Glutamatergic neuron (in vitro differentiated cells): ENCODE measurements around the gene UNCX. TPM values are rescaled to one million over a fixed set of nuclear protein-coding genes. Genes with fewer than 3 reads are reported as not detected.

Experiments
- DNase-seq: peaks from one replicate; pipeline ENCODE4 v3.0.0; 2022
- H3K27ac Mint-ChIP-seq: one replicate; pipeline ENCODE4 v1.8.0; 2020; ENCODE audit warnings: mild to moderate bottlenecking, mixed read lengths, inconsistent platforms; ENCODE audit not compliant: unreplicated experiment
- H3K27me3 Mint-ChIP-seq: one replicate; pipeline ENCODE4 v1.8.0; 2020; ENCODE audit warnings: mild to moderate bottlenecking, moderate library complexity, mixed read lengths, inconsistent platforms; ENCODE audit not compliant: unreplicated experiment
- H3K36me3 Mint-ChIP-seq: one replicate; pipeline ENCODE4 v1.8.0; 2020; ENCODE audit warnings: mild to moderate bottlenecking, mixed read lengths, inconsistent platforms; ENCODE audit not compliant: unreplicated experiment
- H3K4me1 Mint-ChIP-seq: one replicate; pipeline ENCODE4 v1.8.0; 2020; ENCODE audit warnings: mild to moderate bottlenecking, low read depth, mixed read lengths, inconsistent platforms; ENCODE audit not compliant: unreplicated experiment
- H3K4me3 Mint-ChIP-seq: one replicate; pipeline ENCODE4 v1.8.0; 2020; ENCODE audit warnings: mild to moderate bottlenecking, mixed read lengths, inconsistent platforms; ENCODE audit not compliant: unreplicated experiment
- H3K9me3 Mint-ChIP-seq: one replicate; pipeline ENCODE4 v1.8.0; 2020; ENCODE audit warnings: mild to moderate bottlenecking, moderate library complexity, mixed read lengths, inconsistent platforms; ENCODE audit not compliant: unreplicated experiment
- CTCF ChIP-seq: fragments of 200-600 bp; sonication (generic); IDR thresholded peaks from one replicate; pipeline ENCODE4 v1.5.0; 2021; ENCODE audit not compliant: partially characterized antibody, unreplicated experiment
- total RNA-seq: library from RNA; stranded (reverse); fragmentation: NEBNext Ultra II Directional; extraction: Animal tissue kit (Norgen Biotek cat#: 25700); gene quantifications from one replicate; pipeline ENCODE4 v1.2.1, GENCODE V29; 2021; ENCODE audit not compliant: unreplicated experiment

UNCX gene
- total RNA-seq, 1 donor from 2014 or later: 106 TPM

GRCh38 chr7:1223196-1223981 is 9.3 kb upstream of the UNCX start:
- Mint-ChIP-seq H3K27ac (peak overlapping the region; percentile 52), H3K4me3 (peak overlapping the region; percentile 15), H3K27me3 (peaks cover 6% of the 10 kb centered on the region), H3K4me1 (peaks cover 36% of the 10 kb centered on the region), H3K36me3 (no peaks in the 10 kb centered on the region), H3K9me3 (peaks cover 21% of the 10 kb centered on the region)
- TF ChIP-seq CTCF: no peak
- no peak for DNase-seq

- Mint-ChIP-seq H3K36me3 (no peaks in the 10 kb centered on the region), H3K4me3 (peak overlapping the region; percentile 83), H3K27ac (peak overlapping the region; percentile 97), H3K4me1 (peaks cover 42% of the 10 kb centered on the region), H3K27me3 (peaks cover 6% of the 10 kb centered on the region), H3K9me3 (peaks cover 23% of the 10 kb centered on the region)
- DNase-seq: peak; percentile 86
- TF ChIP-seq CTCF: no peak
These were observed 8.5 kb upstream of the UNCX start for GRCh38 chr7:1224086-1224716.

GRCh38 chr7:1225030-1225429 is 7.6 kb upstream of the UNCX start:
- no peak overlapping the region for H3K4me3 Mint-ChIP-seq
- H3K27me3 Mint-ChIP-seq: peaks cover 6% of the 10 kb centered on the region
- peak overlapping the region; percentile 59 for H3K27ac Mint-ChIP-seq

GRCh38 chr7:1225441-1226185 is 7.1 kb upstream of the UNCX start:
- peak; percentile 84 for DNase-seq
- TF ChIP-seq CTCF: peak; percentile 97
- Mint-ChIP-seq H3K4me1 (peaks cover 37% of the 10 kb centered on the region), H3K27me3 (peaks cover 9% of the 10 kb centered on the region), H3K36me3 (no peaks in the 10 kb centered on the region), H3K9me3 (peaks cover 24% of the 10 kb centered on the region), H3K27ac (peak overlapping the region; percentile 88), H3K4me3 (peak overlapping the region; percentile 50)

More at GRCh38 chr7:1225030-1225429, 7.6 kb upstream of the UNCX start:
- Mint-ChIP-seq H3K9me3 (peaks cover 25% of the 10 kb centered on the region), H3K36me3 (no peaks in the 10 kb centered on the region), H3K4me1 (peaks cover 40% of the 10 kb centered on the region)
- no peak for DNase-seq
- no peak for TF ChIP-seq CTCF
